Stimulated activated naive CD4-positive, alpha-beta T cell (primary cell): ENCODE results near the gene ZNF365.
"Not testable (repeated sequence)": the region's sequence is repeated elsewhere in the genome, so short reads cannot be mapped to it uniquely, and the experiment has no call there.

ENCODE experiments used
- DNase-seq, 6 experiments: peaks; one replicate each; lab custom pipeline; 2025; lab: John Stamatoyannopoulos, UW

The ZNF365 gene, protein sequence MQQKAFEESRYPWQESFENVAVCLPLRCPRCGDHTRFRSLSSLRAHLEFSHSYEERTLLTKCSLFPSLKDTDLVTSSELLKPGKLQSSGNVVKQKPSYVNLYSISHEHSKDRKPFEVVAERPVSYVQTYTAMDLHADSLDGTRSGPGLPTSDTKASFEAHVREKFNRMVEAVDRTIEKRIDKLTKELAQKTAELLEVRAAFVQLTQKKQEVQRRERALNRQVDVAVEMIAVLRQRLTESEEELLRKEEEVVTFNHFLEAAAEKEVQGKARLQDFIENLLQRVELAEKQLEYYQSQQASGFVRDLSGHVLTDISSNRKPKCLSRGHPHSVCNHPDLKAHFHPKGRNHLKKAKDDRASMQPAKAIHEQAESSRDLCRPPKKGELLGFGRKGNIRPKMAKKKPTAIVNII

DNA sequence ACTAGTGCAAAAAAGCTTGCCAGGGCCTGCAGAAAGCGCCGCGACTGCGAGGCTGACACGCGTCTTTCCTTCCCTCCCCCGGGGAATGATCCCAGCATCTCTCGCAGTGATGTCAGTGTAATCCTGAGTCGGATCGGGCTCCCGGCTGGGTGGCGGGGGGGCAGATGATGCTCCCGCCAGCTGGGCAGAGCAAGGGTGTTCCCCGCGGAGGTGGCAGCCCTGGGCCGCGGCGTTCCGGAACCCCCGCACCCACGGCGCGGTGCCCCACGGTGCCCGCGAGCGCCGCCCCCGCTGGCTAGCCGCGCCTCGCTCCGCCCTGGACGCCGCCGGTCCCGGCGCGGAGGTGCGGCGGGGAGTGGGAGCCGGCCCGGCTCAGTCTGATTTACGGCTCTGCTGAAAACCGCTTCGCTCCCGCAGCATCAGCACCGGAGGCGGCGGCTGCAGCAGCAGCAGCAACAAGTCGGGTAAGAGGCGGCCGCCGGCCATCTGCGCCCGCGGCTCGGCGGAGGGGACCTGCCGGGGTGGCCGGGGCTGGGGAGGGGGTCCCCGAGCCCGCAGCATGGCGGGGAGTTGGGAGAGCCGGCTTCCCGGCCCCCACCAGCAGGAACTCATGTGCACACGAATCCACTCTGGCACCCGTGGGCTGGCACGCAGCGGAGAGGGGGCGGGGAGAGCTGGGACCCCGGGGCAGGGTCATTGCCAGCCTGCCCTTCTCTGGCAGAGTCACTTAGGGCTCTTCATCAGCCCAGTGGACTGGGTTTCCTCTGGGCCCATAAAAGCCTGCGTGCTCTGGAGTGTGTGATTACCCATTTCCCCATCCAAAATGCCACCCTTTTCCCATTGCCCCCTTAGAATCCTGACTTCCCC lies at the start of gene ZNF365:
TSS of gene ZNF365 (plus strand) at position 375 of the 867 bp plus-strand sequence. CDS start 1,825 bp downstream, outside the sequence.
- peak in 2 of 6 experiments; percentile 28 to 40 for DNase-seq

DNA sequence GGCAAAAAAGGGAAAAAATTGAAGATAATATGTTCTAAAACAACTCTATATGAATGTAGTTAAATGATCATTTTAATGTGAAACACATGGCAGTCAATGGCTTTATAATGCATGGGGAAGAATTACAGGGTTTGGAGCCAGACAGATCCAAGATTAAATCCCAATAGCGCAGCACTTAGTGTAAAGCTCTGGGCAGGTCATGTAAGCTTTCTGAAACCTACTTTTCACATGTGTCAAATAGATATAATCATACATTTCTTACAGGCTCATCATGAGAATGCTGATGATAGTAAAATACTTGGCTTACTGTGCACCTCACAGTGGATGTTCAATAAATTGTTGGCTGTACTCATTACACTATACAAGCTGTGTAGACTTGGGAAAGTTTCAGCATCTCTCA lies 48.0 kb upstream of the ZNF365 start:
- no peak for DNase-seq

DNA sequence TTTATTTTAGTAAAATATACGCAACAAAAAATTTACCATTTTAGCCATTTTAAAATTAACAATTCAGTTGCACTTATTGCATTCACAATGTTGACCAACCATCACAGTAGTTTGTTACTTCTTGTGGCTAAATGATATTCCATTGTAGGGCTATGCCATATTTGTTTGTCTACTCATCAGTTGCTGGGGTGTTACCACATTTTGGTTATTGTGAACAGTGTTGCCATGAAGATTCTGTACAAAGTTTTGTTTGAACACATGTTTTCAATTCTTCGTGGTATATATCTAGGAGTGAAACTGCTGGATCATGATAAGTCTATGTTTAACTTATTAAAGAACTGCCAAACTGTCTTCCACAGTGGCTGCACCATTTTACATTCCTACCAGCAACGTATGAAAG lies 46.3 kb upstream of the ZNF365 start:
- no peak for DNase-seq

DNA sequence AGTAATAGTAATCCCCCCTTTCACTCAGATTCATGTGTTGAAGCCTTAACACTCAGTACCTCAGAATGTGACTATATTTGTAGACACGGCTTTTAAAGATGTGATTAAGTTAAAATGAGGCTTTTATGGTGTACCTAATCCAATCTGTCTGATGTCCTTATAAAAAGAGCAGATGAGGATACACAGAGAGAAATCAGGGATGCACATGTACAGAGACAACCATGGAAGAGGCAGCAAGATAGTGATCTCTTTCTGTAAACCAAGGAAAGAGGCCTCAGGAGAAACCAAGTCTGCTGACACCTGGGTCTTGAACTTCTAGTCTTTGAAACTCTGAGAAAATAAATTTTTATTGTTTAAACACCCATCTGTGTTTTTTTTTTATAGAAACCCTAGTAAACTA lies 44.0 kb upstream of the ZNF365 start:
- DNase-seq: no peak

DNA sequence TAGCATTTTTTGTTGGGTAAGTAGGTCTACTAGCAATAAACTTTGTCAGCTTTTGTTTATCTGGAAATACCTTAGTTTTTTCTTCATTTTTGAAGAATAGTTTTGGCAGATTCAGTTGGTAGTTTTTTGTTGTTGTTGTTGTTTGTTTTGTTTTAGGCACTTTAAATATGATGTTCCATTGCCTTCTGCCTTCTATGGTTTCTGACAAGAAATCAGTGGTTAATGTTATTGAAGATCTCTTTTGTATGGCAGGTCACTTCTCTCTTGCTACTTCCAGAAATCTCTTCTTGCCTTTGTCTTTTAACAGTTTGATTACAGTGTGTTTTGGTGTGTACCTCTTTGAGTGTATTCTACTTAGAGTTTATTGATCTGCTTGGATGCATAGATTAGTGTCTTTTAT lies 41.8 kb upstream of the ZNF365 start:
- DNase-seq: no peak

DNA sequence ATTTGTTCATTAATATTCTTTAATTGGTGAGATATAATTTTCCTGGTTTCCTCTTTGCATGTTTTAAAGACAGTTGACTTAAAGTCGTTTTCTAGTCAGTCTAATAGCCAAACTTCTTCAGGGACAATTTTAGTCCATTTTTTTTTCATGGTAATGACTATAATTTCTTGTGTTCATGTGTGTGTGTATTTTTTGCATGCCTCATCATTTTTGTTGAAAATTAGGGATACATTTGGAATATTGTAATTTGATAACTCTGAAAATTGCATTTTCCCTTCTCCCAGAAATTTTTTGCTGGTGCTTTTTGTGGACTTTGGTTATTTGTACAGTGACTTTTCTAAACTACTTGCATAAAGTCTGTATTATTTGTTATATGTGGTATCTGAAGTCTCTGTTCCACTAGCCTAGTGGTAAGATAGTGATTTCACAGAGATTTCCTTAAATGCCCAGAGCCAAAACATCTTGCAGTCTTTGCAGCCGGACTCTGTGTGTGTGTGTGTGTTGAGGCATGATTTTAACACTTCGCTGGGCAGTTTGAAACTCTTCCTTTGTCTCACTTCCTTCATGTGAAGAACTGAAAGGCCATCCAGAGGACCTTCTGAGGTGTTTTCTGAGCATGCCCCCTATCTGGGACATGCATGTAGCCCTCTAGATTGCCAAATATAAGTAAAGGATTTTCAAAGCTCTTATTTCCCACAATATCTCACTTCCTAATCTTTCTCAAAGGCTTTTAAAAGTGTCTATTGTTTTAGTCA lies 40.9 kb upstream of the ZNF365 start:
- DNase-seq: no peak

DNA sequence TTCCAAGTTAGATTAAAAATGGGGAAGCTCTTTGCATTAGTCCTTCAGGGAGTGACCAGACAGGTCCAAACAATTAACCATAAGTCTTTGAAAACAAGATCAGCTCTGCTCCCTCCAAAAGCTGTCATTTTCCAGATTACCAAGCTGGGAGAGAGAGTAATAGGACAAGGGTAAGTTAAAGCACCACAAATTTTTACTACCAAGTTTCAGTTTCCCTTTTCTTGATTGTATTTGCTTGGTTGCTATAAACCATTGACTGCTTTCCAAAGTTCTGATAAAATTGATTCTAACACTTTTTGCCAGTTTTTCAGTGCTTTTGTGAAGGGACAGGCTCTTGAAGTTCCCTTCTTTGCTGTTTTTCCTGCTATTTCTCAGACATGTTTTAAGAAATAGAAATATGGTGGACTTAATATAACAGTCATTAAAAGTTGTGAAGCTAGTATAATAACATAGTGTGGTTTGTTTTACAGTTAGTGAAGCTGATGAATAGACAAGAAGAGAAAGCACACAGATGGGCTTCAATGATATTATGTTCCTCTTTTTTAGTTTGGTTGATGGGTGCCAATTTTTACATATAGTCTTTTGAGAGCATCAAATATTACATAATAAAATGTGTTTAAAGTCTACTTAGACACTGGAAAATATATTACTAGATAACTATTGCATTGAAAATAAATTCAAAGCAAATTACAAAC lies 40.0 kb upstream of the ZNF365 start:
- no peak for DNase-seq

DNA sequence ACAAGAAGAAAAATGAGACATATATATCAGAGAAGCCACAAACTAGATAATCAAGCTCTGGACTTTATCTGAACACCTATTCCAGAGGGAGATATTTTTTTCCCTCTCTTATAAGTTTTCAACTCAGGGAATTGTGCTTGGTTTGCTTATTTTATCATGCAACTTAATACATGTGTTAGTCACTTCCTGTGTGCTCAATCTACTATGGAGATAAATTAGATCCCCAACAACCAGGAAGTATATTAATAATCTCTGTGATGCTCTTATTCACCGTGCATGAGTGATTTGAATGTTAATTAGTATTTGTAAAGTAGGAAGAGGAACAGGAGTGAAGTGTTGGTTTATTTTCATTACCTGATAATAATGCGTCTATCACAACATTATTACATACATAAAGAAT lies 38.8 kb upstream of the ZNF365 start:
- no peak for DNase-seq

DNA sequence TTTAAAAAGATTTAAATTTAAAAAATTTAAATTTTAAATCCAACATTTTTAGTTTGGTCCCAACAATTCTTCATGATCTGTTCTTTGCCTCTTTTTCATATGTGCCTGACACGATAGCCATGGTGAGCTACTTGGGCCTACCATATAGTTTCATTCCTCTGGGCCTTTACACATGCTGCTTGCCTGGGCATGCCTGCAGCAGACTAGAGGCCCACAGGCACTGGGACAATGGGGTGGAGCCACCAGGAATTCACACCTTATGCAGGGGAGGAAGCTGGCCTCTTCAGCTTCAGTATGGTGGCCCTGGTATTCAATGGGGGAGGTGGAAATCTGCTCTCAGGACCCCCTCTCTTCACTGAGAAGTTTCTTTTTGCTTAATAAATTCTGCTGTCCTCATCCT lies 37.8 kb upstream of the ZNF365 start:
- DNase-seq: no peak

DNA sequence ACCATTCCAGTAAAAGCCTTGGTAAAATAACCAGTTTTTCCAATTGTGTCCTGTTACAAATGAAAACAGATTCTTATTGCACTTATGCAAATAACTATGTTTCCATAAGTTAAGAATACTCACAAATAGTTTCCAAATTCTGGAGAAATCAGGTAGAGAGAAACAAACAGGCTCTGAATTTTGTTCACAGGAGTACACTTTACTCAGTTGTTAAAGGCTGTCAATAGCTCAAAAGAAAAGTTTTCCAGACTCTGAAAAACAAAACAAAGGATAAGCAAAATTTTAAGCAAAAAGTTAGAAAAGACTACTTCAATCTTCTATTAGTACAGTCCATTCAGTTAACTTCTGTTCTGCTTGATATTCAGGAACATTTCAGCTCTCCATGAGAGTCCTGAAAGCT lies 32.8 kb upstream of the ZNF365 start:
- DNase-seq: no peak

DNA sequence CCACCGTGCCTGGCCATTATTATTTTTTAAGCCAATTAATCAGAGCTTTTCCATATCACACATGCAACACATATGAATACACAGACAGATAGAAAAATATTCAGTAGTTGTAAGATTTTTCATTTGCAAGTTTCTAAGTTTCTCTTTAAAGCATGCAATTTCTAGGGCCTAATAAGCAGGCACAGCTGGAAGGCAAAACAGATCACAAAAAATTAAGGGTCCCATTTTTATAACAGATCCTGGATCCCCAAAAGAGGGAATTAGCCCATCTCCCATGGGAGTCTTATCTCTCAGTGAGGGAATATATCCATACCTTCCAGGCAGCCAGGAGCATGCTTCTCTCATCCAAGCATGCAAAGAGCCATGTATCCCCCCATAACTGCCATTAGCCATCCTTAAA lies 31.2 kb upstream of the ZNF365 start:
- DNase-seq: no peak

DNA sequence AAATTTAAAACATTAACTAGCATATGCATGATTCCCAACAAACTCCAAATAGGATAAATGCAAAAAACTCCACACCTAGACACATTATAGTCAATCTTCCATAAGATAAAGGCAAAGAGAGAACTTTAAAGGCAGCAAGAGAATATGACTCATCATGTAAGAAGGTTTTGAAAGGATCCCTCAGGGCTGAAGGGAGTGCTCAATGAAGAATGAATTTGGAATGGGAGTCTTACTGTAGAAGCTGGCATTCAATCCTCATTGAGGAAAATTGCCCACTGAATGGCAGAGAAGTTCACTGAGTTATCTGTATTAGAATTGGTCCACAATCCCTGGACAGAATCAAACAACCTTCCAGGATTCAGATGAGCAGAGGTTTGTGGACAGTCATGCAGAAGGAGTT lies 26.1 kb upstream of the ZNF365 start:
- DNase-seq: no peak

DNA sequence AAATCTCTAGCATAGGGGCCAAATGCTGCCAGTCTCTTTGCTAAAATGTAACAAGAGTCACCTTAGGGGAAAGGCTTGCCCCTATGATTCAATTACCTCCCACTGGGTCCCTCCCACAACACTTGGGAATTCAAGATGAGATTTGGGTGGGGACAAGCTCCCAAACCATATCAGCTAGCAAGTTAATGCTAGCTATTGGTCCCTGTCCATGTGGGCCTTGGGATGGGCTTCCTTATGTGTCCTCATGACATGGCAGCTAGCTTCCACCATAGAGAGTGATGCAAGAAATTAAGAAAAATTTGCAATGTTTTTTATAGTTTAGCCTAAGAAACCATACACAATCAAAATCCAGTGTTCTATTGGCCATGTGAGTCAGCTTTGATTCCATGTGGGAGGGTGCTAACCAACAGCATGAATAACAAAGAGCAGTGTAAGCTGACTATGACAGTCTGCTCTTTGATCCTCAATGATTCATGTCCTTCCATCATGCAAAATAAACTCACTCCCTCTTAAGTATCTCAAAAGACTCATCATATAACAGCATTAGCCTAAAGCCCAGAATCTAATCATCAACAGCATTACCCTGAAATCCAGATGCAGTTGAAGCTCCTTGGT lies 21.7 kb upstream of the ZNF365 start:
- no peak for DNase-seq

DNA sequence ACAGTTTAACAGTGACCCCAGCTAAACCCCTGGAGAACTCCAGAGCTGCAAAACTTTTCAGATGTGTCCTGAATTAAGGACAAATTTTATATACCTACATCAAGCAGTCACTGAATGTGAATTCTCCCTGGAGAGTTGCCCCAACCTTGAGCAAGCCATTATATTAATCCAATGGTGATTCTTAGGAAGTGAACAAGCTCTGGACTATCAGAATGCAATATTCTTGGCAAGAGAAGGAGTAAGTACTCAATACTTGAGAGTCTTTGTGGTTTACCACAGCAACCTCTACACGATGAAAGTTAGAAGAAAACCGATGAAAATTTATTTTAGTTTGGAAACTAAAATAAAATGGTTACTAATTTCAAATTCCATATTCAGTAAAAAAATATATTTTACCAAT lies 19.3 kb upstream of the ZNF365 start:
- DNase-seq: no peak

DNA sequence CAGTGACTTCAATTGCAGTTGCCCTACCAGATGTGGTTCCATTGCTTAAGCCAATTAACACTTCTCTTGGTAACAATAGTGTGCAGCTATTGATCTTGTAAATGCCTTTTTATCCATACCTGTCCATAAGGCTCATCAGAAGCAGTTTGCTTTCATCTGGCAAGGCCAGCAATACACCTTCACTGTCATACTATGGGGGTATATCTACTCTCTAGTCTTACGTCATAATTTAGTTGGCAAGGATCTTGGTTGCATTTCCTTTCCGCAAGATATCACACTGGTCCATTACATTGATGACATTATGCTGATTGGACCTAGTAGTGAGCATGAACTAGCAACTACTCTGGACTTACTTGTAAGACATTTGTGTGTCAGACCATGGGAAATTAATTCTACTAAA lies 17.7 kb upstream of the ZNF365 start:
- DNase-seq: no peak

DNA sequence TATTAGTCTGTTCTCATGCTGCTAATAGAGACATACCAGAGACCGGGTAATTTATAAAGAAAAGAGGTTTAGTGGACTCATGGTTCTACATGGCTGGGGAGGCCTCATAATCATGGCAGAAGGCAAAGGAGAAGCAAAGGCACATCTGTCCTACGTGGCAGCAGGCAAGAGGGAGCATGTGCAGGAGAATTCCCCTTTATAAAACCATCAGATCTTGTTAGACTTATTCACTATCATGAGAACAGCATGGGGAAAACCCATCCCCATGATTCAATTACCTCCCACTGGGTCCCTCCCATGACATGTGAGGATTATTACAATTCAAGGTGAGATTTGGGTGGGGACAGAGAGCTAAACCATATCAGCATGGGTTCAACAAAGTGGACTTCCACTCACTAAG lies 16.0 kb upstream of the ZNF365 start:
- not testable (repeated sequence) for DNase-seq

DNA sequence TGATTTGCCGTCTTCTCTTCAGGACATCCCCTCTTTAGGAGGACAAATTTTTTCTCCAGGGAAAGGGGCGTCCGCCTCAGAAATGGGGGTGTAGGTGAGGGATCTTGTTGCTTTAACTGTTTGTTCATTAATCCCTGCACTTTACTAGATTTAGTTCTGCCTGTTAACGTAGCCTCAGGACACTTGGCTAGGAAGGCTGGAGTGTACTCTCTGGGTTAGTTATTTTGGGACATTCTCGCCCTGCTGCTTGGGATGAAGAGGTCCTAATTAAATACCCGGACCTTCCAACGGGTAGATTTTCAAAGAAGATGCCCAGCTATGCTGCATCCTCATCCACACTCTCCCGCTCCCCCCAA lies 552 bp upstream of the ZNF365 start:
- DNase-seq: no peak

DNA sequence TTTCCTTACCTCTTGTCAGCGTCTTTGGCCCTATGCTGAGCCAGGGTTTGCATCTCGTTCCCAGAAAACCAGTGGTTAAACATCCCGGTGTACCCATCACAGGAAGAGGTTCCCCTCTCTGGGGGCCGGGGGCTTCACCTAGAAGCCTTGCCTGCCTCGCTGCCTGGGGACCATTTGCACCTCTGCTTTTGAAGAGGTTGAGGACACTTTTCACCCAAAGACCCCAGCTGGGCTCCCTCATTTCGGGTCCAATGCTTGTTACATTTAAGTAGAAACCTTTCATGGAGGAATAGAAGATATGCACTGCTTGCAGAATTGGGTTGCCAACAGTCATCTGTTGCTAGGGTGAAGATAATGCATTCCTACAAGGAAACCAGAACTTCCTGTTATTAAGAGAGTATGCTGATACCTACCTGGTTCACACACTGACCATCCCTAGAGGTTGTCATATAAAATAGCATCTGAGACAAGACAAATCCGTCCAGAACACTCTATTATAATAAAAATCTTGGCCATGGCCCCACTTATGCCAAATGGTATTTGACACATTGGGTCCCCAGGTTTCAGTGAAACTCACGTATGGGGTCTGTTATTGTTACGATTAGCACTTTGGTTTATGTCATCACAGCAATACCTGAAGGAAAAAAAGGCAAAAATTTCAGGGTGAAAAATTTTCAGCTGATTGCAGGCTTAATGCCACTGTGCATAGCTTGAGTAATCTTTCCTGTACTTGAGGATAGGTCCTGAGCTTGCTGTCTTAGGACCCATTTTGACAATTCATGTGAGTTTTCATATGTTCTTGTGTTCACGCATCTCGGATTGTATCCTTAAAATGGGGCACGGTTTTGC lies 917 bp downstream of the ZNF365 start:
- DNase-seq: peak in 1 of 6 experiments; percentile 7

DNA sequence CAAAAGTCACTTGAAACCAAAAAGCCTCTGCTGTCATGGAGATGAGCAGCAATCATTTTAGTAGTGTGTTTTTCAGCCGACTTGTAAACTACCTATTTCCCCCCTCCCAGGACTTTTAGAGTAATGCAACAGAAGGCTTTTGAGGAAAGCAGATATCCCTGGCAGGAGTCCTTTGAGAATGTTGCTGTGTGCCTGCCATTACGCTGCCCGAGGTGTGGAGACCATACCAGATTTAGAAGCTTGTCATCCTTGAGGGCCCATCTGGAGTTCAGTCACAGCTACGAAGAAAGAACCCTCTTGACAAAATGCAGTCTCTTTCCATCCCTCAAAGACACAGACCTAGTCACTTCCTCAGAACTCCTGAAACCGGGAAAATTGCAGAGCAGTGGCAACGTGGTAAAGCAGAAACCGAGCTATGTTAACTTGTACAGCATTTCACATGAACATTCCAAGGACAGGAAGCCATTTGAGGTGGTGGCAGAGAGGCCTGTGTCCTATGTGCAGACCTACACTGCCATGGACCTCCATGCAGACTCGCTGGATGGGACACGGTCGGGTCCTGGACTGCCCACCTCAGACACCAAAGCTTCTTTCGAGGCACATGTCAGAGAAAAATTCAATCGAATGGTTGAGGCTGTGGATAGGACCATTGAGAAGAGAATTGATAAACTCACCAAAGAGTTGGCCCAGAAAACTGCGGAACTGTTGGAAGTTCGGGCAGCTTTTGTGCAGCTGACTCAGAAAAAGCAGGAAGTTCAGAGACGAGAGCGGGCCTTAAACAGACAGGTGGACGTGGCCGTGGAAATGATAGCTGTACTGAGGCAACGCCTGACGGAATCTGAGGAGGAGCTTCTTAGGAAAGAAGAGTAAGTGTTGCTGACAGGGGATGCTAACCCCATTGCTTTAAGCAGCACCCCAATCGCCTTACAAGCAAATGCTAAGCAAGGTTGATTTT lies 2.2 kb downstream of the ZNF365 start:
- no peak for DNase-seq
